ENCODE measurements around the gene DNAJC30.

The DNAJC30 gene

GRCh38 chr7:73650524-73650923, 32.7 kb downstream of the DNAJC30 start:
- no peaks in the 10 kb centered on the region for H3K36me3 ChIP-seq (ENCODE audit: control insufficient read depth, insufficient read depth, low read length)
- no peak overlapping the region for H3K9ac ChIP-seq (ENCODE audit: low read length)
- no peaks in the 10 kb centered on the region for H3K4me1 ChIP-seq (ENCODE audit: control insufficient read depth, insufficient read depth, low read length)
- H3K27ac ChIP-seq (ENCODE audit: low read depth, low read length): no peak overlapping the region
- no peak overlapping the region for H3K4me3 ChIP-seq (ENCODE audit: low read length)
- H3K27me3 ChIP-seq (ENCODE audit: control insufficient read depth, insufficient read depth, low read length): peaks cover 16% of the 10 kb centered on the region

GRCh38 chr7:73649576-73649975, 33.7 kb downstream of the DNAJC30 start:
- Histone ChIP-seq H3K9ac (ENCODE audit: low read length) (no peak overlapping the region), H3K27ac (ENCODE audit: low read depth, low read length) (no peak overlapping the region), H3K4me3 (ENCODE audit: low read length) (no peak overlapping the region), H3K36me3 (ENCODE audit: control insufficient read depth, insufficient read depth, low read length) (no peaks in the 10 kb centered on the region), H3K4me1 (ENCODE audit: control insufficient read depth, insufficient read depth, low read length) (no peaks in the 10 kb centered on the region), H3K27me3 (ENCODE audit: control insufficient read depth, insufficient read depth, low read length) (peaks cover 16% of the 10 kb centered on the region)

GRCh38 chr7:73648593-73649332, 34.5 kb downstream of the DNAJC30 start:
- H3K4me1 ChIP-seq (ENCODE audit: control insufficient read depth, insufficient read depth, low read length): no peaks in the 10 kb centered on the region
- H3K36me3 ChIP-seq (ENCODE audit: control insufficient read depth, insufficient read depth, low read length): no peaks in the 10 kb centered on the region
- no peak overlapping the region for H3K9ac ChIP-seq (ENCODE audit: low read length)
- peaks cover 16% of the 10 kb centered on the region for H3K27me3 ChIP-seq (ENCODE audit: control insufficient read depth, insufficient read depth, low read length)
- H3K27ac ChIP-seq (ENCODE audit: low read depth, low read length): no peak overlapping the region
- no peak overlapping the region for H3K4me3 ChIP-seq (ENCODE audit: low read length)

GRCh38 chr7:73647725-73648592, 35.3 kb downstream of the DNAJC30 start:
- no peak overlapping the region for H3K27ac ChIP-seq (ENCODE audit: low read depth, low read length)

GRCh38 chr7:73646785-73647724, 36.2 kb downstream of the DNAJC30 start:
- Histone ChIP-seq H3K4me1 (ENCODE audit: control insufficient read depth, insufficient read depth, low read length) (no peaks in the 10 kb centered on the region), H3K4me3 (ENCODE audit: low read length) (peak overlapping the region; percentile 21), H3K36me3 (ENCODE audit: control insufficient read depth, insufficient read depth, low read length) (no peaks in the 10 kb centered on the region), H3K9ac (ENCODE audit: low read length) (no peak overlapping the region), H3K27ac (ENCODE audit: low read depth, low read length) (no peak overlapping the region), H3K27me3 (ENCODE audit: control insufficient read depth, insufficient read depth, low read length) (peaks cover 16% of the 10 kb centered on the region)

More at GRCh38 chr7:73647725-73648592, 35.3 kb downstream of the DNAJC30 start:
- Histone ChIP-seq H3K9ac (ENCODE audit: low read length) (no peak overlapping the region), H3K27me3 (ENCODE audit: control insufficient read depth, insufficient read depth, low read length) (peaks cover 16% of the 10 kb centered on the region), H3K4me3 (ENCODE audit: low read length) (peak overlapping the region; percentile 45), H3K4me1 (ENCODE audit: control insufficient read depth, insufficient read depth, low read length) (no peaks in the 10 kb centered on the region), H3K36me3 (ENCODE audit: control insufficient read depth, insufficient read depth, low read length) (no peaks in the 10 kb centered on the region)

- Histone ChIP-seq H3K4me3 (ENCODE audit: low read length) (no peak overlapping the region), H3K27me3 (ENCODE audit: control insufficient read depth, insufficient read depth, low read length) (peaks cover 16% of the 10 kb centered on the region), H3K9ac (ENCODE audit: low read length) (no peak overlapping the region), H3K27ac (ENCODE audit: low read depth, low read length) (no peak overlapping the region), H3K36me3 (ENCODE audit: control insufficient read depth, insufficient read depth, low read length) (no peaks in the 10 kb centered on the region), H3K4me1 (ENCODE audit: control insufficient read depth, insufficient read depth, low read length) (no peaks in the 10 kb centered on the region)
Observed at GRCh38 chr7:73645643-73646174, 37.5 kb downstream of the DNAJC30 start.

GRCh38 chr7:73644688-73645286, 38.5 kb downstream of the DNAJC30 start:
- H3K27me3 ChIP-seq (ENCODE audit: control insufficient read depth, insufficient read depth, low read length): peaks cover 16% of the 10 kb centered on the region
- no peak overlapping the region for H3K9ac ChIP-seq (ENCODE audit: low read length)
- no peak overlapping the region for H3K27ac ChIP-seq (ENCODE audit: low read depth, low read length)
- no peaks in the 10 kb centered on the region for H3K36me3 ChIP-seq (ENCODE audit: control insufficient read depth, insufficient read depth, low read length)
- no peak overlapping the region for H3K4me3 ChIP-seq (ENCODE audit: low read length)
- no peaks in the 10 kb centered on the region for H3K4me1 ChIP-seq (ENCODE audit: control insufficient read depth, insufficient read depth, low read length)

- Histone ChIP-seq H3K36me3 (ENCODE audit: control insufficient read depth, insufficient read depth, low read length) (no peaks in the 10 kb centered on the region), H3K9ac (ENCODE audit: low read length) (no peak overlapping the region), H3K4me1 (ENCODE audit: control insufficient read depth, insufficient read depth, low read length) (no peaks in the 10 kb centered on the region), H3K4me3 (ENCODE audit: low read length) (no peak overlapping the region), H3K27ac (ENCODE audit: low read depth, low read length) (no peak overlapping the region), H3K27me3 (ENCODE audit: control insufficient read depth, insufficient read depth, low read length) (peaks cover 5% of the 10 kb centered on the region)
Observed at GRCh38 chr7:73642834-73643233, 40.4 kb downstream of the DNAJC30 start.

GRCh38 chr7:73638911-73639310, 44.3 kb downstream of the DNAJC30 start:
- Histone ChIP-seq H3K36me3 (ENCODE audit: control insufficient read depth, insufficient read depth, low read length) (no peaks in the 10 kb centered on the region), H3K27me3 (ENCODE audit: control insufficient read depth, insufficient read depth, low read length) (no peaks in the 10 kb centered on the region), H3K4me1 (ENCODE audit: control insufficient read depth, insufficient read depth, low read length) (no peaks in the 10 kb centered on the region), H3K4me3 (ENCODE audit: low read length) (no peak overlapping the region), H3K9ac (ENCODE audit: low read length) (no peak overlapping the region), H3K27ac (ENCODE audit: low read depth, low read length) (no peak overlapping the region)

- no peak overlapping the region for H3K4me3 ChIP-seq (ENCODE audit: low read length)
- H3K27me3 ChIP-seq (ENCODE audit: control insufficient read depth, insufficient read depth, low read length): peaks cover 2% of the 10 kb centered on the region
Observed at GRCh38 chr7:73635428-73636200, 47.6 kb downstream of the DNAJC30 start.

GRCh38 chr7:73633844-73634243, 49.4 kb downstream of the DNAJC30 start:
- H3K27ac ChIP-seq (ENCODE audit: low read depth, low read length): no peak overlapping the region
- no peaks in the 10 kb centered on the region for H3K4me1 ChIP-seq (ENCODE audit: control insufficient read depth, insufficient read depth, low read length)
- H3K4me3 ChIP-seq (ENCODE audit: low read length): no peak overlapping the region
- H3K9ac ChIP-seq (ENCODE audit: low read length): no peak overlapping the region
- no peaks in the 10 kb centered on the region for H3K36me3 ChIP-seq (ENCODE audit: control insufficient read depth, insufficient read depth, low read length)
- peaks cover 2% of the 10 kb centered on the region for H3K27me3 ChIP-seq (ENCODE audit: control insufficient read depth, insufficient read depth, low read length)

More at GRCh38 chr7:73635428-73636200, 47.6 kb downstream of the DNAJC30 start:
- no peak overlapping the region for H3K27ac ChIP-seq (ENCODE audit: low read depth, low read length)
- H3K36me3 ChIP-seq (ENCODE audit: control insufficient read depth, insufficient read depth, low read length): no peaks in the 10 kb centered on the region
- no peak overlapping the region for H3K9ac ChIP-seq (ENCODE audit: low read length)
- no peaks in the 10 kb centered on the region for H3K4me1 ChIP-seq (ENCODE audit: control insufficient read depth, insufficient read depth, low read length)

Data from rectal smooth muscle tissue (tissue), 1 donor.